ENCODE results near the gene PALM. TPM values are rescaled to one million over a fixed set of nuclear protein-coding genes. Genes with fewer than 3 reads are reported as not detected.

The PALM gene
- total RNA-seq, 4 donors from 2014 or later = 19.4 to 45.4 (median 24.2) TPM

DNA sequence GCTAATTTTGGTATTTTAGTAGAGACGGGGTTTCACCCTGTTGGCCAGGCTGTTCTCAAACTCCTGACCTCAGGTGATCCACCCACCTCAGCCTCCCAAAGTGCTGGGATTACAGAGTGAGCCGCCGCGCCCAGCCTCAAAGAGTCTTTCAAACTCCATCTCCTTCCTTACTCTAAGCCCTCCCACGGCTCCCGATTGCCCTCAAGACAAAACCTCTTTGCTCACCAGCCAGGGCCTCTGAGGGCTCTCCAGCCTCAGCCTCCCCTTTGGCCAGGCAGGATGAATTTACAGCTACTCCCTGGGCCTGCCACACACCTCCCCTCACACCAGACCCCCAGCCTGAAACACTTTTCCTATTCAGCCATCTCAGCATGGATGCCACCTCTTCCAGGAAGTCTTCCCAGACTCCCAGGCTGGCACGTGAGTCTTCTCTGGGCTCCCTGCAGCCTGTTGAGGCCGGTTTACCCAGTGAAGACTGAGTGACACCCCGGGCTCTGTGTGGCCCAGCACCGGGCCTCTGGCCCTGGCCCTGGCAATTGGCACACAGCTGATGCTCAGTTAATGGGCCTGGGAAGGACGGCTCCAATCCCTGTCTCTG is 21.1 kb upstream of the PALM start:
- TF ChIP-seq POLR2AphosphoS5 (IDR thresholded peaks at IDR 0.05) (no peak), EP300 (IDR thresholded peaks at IDR 0.05) (no peak), POLR2A (IDR thresholded peaks at IDR 0.05) (no peak)
- TF ChIP-seq, protein P1, sequence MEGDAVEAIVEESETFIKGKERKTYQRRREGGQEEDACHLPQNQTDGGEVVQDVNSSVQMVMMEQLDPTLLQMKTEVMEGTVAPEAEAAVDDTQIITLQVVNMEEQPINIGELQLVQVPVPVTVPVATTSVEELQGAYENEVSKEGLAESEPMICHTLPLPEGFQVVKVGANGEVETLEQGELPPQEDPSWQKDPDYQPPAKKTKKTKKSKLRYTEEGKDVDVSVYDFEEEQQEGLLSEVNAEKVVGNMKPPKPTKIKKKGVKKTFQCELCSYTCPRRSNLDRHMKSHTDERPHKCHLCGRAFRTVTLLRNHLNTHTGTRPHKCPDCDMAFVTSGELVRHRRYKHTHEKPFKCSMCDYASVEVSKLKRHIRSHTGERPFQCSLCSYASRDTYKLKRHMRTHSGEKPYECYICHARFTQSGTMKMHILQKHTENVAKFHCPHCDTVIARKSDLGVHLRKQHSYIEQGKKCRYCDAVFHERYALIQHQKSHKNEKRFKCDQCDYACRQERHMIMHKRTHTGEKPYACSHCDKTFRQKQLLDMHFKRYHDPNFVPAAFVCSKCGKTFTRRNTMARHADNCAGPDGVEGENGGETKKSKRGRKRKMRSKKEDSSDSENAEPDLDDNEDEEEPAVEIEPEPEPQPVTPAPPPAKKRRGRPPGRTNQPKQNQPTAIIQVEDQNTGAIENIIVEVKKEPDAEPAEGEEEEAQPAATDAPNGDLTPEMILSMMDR (IDR thresholded peaks at IDR 0.05) = no peak
- no peak for DNase-seq (ENCODE audit: low spot score in 2 of 2)
- H3K4me1 ChIP-seq = no peaks in the 10 kb centered on the region
- H3K4me3 ChIP-seq = no peak overlapping the region
- H3K9me3 ChIP-seq = no peaks in the 10 kb centered on the region
- no peaks in the 10 kb centered on the region for H3K27me3 ChIP-seq
- H3K27ac ChIP-seq = no peak overlapping the region
- WGBS = 94% methylated on average over 11 of the region's 11 CpGs
- no peaks in the 10 kb centered on the region for H3K36me3 ChIP-seq

DNA sequence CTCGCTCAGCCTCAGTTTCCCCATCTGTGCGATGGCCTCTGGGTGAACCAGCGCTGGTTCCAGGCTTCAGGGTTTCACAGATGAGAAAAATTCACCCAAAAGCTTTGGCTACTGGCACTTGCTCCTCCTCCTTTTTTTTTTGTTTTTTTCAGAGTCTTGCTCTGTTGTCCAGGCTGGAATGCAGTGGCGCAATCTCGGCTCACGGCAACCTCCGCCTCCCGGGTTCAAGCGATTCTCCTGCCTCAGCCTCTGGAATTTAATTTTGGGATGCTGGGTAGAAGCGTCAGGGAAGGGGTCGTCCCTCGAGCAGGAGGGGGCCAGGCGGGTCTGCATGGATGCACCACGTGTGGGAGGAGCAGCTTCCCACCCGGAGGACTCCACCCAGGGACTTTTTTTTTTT is 20.5 kb upstream of the PALM start:
- 66% methylated on average over 15 of the region's 15 CpGs for WGBS
- H3K27ac ChIP-seq = no peak overlapping the region
- no peak overlapping the region for H3K4me3 ChIP-seq
- no peaks in the 10 kb centered on the region for H3K9me3 ChIP-seq
- no peaks in the 10 kb centered on the region for H3K27me3 ChIP-seq
- no peaks in the 10 kb centered on the region for H3K36me3 ChIP-seq
- no peaks in the 10 kb centered on the region for H3K4me1 ChIP-seq
- TF ChIP-seq, protein P1 (IDR thresholded peaks at IDR 0.05) = no peak
- TF ChIP-seq POLR2AphosphoS5 (IDR thresholded peaks at IDR 0.05) = no peak
- TF ChIP-seq EP300 (IDR thresholded peaks at IDR 0.05) = no peak
- TF ChIP-seq POLR2A (IDR thresholded peaks at IDR 0.05) = no peak
- DNase-seq (ENCODE audit: low spot score in 2 of 2) = no peak

GRCh38 chr19:688992-689391 is 19.7 kb upstream of the PALM start:
- H3K4me1 ChIP-seq = no peaks in the 10 kb centered on the region
- no peak for DNase-seq (ENCODE audit: low spot score in 2 of 2)
- H3K27me3 ChIP-seq = no peaks in the 10 kb centered on the region
- no peaks in the 10 kb centered on the region for H3K36me3 ChIP-seq
- 94% methylated on average over 17 of the region's 17 CpGs for WGBS
- no peak overlapping the region for H3K4me3 ChIP-seq
- TF ChIP-seq EP300 (IDR thresholded peaks at IDR 0.05) (no peak), POLR2AphosphoS5 (IDR thresholded peaks at IDR 0.05) (no peak), POLR2A (IDR thresholded peaks at IDR 0.05) (no peak)
- TF ChIP-seq, protein P1 (IDR thresholded peaks at IDR 0.05) = no peak
- H3K27ac ChIP-seq = no peak overlapping the region
- no peaks in the 10 kb centered on the region for H3K9me3 ChIP-seq

DNA sequence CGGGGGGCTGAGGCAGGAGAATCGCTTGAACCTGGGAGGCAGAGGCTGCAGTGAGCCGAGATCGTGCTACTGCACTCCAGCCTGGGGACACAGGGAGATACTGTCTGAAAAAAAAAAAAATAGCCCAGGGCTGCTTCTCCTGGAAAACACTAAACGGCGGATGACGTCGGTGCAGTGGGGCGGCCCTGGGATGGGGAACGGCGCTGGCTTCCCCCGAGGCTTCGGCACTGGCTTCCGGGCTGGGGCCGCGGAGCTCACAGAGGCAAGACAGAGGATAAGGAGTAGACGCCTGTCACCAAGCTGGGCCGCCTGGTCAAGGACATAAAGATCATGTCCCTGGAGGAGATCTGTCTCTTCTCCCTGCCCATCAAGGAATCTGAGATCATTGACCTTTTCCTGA is 18.5 kb upstream of the PALM start:
- Histone ChIP-seq H3K36me3 (no peaks in the 10 kb centered on the region), H3K4me1 (no peaks in the 10 kb centered on the region), H3K27ac (no peak overlapping the region), H3K27me3 (peaks cover 4% of the 10 kb centered on the region), H3K9me3 (no peaks in the 10 kb centered on the region), H3K4me3 (no peak overlapping the region)
- no peak for DNase-seq (ENCODE audit: low spot score in 2 of 2)
- TF ChIP-seq, protein P1 (IDR thresholded peaks at IDR 0.05) = no peak
- TF ChIP-seq POLR2A (IDR thresholded peaks at IDR 0.05) (no peak), EP300 (IDR thresholded peaks at IDR 0.05) (no peak), POLR2AphosphoS5 (IDR thresholded peaks at IDR 0.05) (no peak)
- WGBS = 75% methylated on average over 18 of the region's 18 CpGs

DNA sequence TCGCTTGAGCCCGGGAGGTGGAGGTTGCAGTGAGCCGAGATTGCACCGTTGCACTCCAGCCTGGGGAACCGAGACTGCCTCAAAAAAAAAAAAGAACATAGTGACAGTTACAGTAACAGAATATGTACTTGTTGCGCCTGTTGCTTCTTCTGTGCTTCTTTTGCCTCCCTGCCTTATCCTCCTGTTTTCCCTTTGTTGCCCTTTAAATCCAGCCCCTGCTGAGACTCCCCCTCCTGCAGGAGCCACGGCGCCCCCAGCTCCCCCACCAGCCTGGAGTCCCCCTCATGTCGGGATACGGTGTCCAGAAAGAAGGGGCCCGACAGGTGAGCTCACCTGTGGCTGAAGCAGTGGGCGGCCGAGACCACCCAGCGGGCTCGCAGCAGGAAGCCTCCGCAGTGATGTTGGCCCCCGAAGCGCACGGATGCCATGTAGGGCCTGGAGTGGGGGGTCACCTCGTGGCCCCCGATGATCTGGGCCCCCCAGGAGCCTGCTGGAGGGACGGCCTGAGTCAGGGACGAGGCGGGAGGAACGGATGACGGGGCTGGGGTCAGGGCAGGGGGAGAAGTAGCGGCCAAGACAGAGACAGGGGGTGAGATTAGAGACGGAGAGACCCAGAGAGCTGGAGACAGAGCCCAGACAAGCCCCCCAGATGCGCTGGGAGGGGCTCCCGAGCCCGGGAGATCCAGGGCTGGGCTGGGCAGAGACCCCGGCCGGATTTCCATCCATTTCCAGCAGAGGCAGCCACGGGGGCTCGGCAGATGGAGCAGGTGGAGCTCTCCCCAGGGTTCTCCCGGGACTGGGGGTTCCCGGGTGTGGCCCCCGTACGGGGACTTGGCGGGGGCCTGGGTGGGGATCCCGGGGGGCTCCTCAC is 14.0 kb upstream of the PALM start:
- peaks cover 13% of the 10 kb centered on the region for H3K27me3 ChIP-seq
- no peak for DNase-seq (ENCODE audit: low spot score in 2 of 2)
- no peaks in the 10 kb centered on the region for H3K4me1 ChIP-seq
- no peaks in the 10 kb centered on the region for H3K9me3 ChIP-seq
- H3K36me3 ChIP-seq = no peaks in the 10 kb centered on the region
- TF ChIP-seq, protein P1 (IDR thresholded peaks at IDR 0.05) = no peak
- TF ChIP-seq POLR2AphosphoS5 (IDR thresholded peaks at IDR 0.05) = no peak
- TF ChIP-seq EP300 (IDR thresholded peaks at IDR 0.05) = no peak
- TF ChIP-seq POLR2A (IDR thresholded peaks at IDR 0.05) = no peak
- H3K4me3 ChIP-seq = no peak overlapping the region
- 50% methylated on average over 19 of the region's 41 CpGs for WGBS
- H3K27ac ChIP-seq = no peak overlapping the region

Data from suprapubic skin (tissue), 4 donors.